Glomerular endothelial cell (primary cell): ENCODE measurements around the gene KIF18A. TPM values are rescaled to one million over a fixed set of nuclear protein-coding genes. Genes with fewer than 3 reads are reported as not detected.

ENCODE experiments used
- DNase-seq: peaks from one replicate; pipeline ENCODE4 v3.0.0-alpha.2; 2011; ENCODE audit warnings: low read depth, low spot score; ENCODE audit errors: extremely low read depth
- total RNA-seq: library from RNA; depleted of rRNA; stranded (reverse); fragments of >200 nt; gene quantifications from 2 replicates; pipeline ENCODE4 v1.2.3, GENCODE V29; 2015

Gene KIF18A
- total RNA-seq, 1 donor from 2014 or later: 3.4 TPM

GRCh38 chr11:27972522-27973170 lies 135.3 kb downstream of the KIF18A start:
- no peak for DNase-seq

GRCh38 chr11:27971171-27971570 lies 136.8 kb downstream of the KIF18A start:
- DNase-seq: no peak

Other genes with a start within 250 kb of the KIF18A start
- 7.6 and 7.7 TPM in 2 replicates for gene METTL15, start 232 bp upstream of the KIF18A start, total RNA-seq